HL-60/S4 treated with retinoic acid at 250 ng/mL for 4 days and 3 days (cell line): ENCODE measurements around the gene GPR84.
"Not testable (repeated sequence)": the region's sequence is repeated elsewhere in the genome, so short reads cannot be mapped to it uniquely, and the experiment has no call there.

Experiments
- in situ Hi-C: fragments of 300-500 bp; cut with MboI; formaldehyde crosslinking; loops from 2 replicates; pipeline ENCODE4 v1.7.0; 2022; ENCODE audit warnings: low sequenced_read_pairs

The GPR84 gene

DNA sequence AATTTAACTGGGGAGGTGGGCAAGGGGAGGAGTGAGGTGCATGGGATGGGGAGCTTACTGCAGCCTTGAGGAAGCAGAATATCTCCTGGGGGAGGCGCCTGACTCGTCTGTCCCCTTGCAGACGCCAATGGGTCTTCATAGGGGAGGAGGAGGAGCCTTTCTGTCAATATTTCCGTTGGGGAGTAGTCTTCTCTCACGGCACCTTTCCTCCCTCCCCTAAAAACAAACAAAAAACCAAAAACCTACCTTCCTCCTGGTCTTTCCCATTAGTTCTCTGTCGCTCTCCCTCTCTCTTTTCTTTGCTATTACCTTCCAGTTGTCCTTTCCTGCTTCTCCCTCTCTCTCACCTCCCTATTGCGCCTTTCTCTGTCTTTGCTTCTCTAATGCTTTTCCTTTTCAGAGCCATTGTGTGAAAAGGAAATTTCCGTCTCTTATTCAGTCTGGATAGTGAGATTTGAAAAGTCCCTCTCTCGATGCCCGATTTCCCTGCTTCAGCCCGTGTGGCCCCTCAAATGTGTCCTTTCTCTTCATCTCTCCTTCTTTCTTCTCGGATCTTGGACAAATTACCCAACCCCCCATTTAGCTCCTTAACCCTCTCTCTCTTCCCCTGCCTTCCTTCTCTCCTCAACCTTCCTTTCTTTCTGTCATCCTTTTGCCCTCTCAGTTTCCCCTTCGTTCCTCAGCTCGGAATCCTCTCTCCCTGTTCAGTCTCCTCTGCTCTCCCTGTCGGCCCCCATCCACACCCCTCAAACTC lies 5.9 kb downstream of the GPR84 start:
- in situ Hi-C loops = no loop called here

DNA sequence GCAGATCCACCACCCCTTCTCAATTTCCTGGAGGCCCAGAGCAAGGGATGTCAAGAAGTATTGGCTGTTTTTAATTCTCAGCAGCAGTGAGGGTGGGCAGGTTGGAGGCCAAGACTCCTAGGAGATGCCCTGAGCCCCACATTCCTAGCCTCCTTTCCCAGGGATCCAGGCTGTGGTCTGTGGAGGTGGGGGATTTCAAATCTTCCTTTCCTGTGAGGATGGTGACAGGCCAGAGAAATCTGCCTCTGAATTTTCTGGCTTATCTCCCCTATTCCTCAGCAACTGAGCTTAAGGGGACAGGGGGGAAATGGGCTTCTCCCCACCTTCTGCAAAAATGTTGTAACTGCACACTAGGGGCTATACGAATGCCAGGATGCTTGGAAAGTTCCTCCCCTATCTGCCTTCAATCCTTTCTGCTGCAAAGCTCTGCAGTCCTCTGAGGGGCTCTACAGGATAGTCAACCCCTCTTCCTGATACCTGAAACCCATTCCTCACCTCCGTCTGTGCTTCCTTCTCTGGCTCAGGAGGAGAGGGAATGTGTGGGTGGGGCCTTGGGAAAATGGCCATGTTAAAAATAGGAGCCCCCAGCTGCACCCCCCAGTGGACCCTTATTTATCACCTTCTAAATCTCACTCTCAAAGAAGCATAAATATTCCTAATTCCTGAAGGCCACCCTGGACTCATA lies 6.6 kb downstream of the GPR84 start:
- in situ Hi-C loops = no loop called here

DNA sequence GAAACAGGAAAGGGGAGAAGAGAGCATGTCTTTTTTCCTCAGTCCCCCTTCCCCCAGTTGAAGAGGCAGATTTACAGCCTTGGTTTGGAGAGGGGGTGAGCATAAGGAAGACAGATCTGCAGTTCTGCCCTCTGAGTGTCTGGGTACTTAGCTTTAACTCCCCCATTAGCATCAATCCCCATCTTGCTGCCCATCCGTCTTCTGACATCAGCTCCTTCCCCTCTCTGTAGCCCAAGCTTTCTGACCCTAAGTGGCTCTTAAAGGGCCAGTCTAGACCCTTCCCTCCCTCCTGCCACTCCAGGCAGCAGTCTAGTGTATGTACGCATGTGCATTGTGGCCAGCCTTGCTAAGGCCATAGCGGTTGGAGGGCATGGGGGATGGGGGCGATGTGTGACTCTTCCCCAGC lies 7.3 kb downstream of the GPR84 start:
- in situ Hi-C loops = no loop called here

DNA sequence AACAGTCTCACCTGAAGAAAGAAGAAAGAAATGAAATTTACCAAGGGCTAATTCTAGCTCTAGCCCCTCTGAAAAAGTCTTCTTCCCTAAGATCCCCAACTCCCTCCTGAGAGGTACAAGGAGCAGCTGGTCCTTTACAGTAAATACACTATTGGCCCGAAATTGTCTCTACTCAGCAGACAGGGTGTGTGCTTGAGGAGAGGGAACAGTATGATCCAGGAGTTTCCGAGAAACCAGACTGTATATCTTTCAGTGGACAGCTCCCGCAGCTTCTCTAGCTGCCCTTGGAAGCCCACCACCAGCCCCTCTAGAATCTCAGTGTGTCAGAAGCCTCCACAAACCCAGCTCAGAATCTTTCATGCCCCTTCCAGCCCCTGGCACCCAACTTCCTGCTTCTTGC lies 8.1 kb downstream of the GPR84 start:
- in situ Hi-C loops = no loop called here

GRCh38 chr12:54355104-54355815 lies 9.0 kb downstream of the GPR84 start:
- in situ Hi-C loops = no loop called here

DNA sequence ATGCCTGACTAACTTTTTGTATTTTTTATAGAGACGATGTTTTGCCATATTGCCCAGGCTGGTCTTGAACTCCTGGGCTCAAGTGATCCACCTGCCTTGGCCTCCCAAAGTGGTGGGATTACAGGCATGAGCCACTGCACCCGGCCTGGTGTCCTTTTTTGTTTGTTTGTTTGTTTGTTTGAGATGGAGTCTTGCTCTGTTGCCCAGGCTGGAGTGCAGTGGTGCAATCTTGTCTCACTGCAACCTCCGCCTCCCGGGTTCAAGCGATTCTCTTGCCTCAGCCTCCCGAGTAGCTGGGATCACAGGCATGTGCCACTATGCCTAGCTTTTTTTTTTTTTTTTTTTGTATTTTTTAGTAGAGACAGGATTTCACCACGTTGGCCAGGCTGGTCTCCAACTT lies 10.0 kb downstream of the GPR84 start:
- in situ Hi-C loops = not testable (repeated sequence)

DNA sequence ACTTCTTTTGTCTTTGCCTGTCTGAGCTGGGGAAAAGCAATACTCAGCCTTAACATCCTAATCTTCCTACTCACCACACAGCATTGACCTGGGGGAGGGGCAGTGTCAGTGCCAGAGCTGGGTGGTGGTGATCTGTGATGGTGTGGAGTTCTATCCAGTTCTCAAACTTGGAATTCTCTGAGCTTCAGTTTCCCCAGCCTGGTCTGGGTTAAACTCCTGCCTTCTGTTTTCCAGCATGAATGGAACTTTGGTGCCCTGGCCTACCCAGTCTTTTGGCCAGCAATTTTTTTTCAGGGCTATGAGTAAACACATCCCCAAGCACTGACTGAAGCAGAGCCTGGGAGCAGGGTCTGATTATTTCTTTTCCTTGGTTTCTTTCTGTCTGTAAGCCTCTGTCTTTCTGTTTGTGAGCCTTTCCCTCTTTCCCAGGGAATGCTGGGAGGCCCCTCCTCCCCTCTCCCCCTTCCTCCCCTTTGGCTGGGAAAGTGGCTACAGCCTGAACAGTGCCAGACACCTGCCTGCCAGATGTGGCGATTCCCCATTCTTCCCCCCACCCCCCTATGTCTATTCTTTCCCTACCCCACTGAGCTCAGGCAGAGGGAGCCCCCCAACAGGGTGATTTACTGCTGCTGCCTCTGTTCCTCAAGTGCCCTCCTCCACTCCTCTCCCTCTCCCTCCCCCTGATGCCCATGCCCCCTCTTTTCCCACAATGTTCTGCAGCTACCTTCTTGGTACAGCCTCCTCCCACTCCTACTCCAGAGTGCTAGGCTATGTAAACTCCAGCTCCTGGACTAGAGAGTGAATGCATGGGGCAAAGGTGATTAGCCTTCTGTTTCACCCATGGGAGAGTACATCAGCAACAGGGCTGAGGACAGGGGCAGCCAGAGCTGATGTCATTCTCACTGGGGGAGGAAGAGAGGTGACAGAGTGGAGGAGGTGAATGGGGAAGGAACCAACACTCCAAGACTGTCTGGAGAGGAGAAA lies 11.1 kb downstream of the GPR84 start:
- in situ Hi-C loops = no loop called here

GRCh38 chr12:54352022-54352531 lies 12.2 kb downstream of the GPR84 start:
- in situ Hi-C loops = no loop called here

GRCh38 chr12:54351341-54351740 lies 12.9 kb downstream of the GPR84 start:
- in situ Hi-C loops = no loop called here

- in situ Hi-C loops = no loop called here
These were observed 13.5 kb downstream of the GPR84 start for GRCh38 chr12:54350743-54351142.

DNA sequence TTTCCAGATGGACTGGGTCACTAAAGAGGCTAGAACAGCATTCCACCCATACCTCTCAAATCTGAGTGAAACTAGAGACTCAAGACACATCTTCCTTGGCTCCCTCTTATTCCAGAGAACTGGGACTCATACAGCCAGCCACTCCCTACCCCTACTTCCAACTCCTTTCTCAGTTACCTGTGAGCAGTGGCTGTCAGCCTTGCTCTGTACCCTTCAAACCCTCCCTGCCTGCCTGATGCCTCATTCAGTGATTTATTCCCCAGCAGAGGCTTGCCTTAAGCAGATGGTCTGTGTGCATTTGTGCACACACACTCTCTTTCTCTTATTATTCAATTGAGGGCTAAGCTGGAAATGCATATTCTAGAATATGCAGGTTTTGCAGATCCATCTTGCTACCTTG lies 14.6 kb downstream of the GPR84 start:
- in situ Hi-C loops = no loop called here

- in situ Hi-C loops = no loop called here
These were observed 15.2 kb downstream of the GPR84 start for GRCh38 chr12:54349036-54349435.

DNA sequence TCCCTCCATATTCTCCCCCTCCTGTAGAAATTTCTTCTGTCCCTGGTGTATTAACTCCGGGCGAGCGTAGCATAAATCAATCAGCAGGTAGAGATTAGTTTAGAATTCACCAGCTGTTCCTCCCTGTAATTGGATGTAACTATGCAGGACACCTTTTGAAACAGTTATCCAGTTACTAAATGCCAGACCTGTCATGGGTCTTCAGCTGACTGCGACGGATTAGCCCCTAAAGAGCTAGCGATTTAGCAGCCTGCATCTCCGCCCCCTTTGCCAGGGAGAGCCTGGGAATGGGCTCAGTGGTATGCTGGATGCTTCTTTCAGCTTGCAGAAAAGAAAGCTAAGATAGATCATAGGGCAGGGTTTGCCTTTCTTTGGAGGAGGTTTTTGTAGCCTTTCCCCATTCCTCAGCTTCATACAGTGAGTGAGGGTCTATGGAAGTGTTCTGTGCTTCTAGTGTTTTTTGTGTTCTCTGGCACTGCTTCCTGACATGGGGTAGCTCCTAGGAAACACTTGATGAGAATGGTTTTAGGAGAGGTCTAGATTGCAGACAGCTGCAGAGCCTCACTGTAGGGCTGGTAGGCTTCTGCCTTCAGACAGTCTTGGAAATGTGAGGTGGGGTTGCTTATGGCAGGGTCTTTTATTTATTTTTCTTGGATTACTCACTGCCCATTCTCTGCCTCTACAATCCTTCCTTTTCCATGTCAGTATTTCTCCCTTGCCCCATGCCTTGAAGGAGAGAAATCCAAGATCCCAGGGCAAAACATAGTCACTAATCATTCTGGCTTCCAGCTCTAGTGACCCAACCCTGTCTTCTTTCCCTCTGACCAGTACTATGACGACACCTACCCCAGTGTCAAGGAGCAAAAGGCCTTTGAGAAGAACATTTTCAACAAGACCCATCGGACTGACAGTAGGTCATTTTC lies 22.6 kb downstream of the GPR84 start:
- in situ Hi-C loops = no loop called here

GRCh38 chr12:54340846-54341245 lies 23.4 kb downstream of the GPR84 start:
- in situ Hi-C loops = no loop called here

DNA sequence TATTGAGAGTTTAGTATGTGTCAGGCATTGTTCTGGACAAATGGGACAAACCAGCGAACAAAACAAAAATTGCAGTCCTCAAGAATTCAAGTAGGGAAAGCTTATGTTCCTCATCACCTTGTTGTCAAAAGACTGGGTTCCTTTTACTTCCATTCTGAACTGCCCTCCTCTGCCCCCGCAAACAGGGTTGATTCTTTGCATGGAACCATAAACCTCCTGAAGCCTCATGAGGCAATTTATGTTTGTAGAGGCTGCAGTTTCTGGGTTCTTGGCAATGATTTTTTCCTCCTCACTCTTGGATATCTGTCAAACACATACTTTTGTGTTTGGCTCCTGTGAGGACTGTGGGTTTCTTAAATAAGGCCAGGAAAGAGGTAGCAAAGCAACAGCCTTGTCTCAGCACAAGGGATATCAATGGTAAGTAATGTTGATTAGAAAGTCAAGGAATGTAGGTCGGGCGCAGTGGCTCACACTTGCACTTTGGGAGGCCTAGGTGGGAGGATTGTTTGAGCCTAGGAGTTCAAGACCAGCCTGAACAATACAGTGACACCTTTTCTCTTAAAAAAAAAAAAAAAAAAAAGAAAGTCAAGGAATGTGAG lies 25.5 kb downstream of the GPR84 start:
- in situ Hi-C loops = no loop called here

GRCh38 chr12:54337854-54338650 lies 26.2 kb downstream of the GPR84 start:
- in situ Hi-C loops = no loop called here

DNA sequence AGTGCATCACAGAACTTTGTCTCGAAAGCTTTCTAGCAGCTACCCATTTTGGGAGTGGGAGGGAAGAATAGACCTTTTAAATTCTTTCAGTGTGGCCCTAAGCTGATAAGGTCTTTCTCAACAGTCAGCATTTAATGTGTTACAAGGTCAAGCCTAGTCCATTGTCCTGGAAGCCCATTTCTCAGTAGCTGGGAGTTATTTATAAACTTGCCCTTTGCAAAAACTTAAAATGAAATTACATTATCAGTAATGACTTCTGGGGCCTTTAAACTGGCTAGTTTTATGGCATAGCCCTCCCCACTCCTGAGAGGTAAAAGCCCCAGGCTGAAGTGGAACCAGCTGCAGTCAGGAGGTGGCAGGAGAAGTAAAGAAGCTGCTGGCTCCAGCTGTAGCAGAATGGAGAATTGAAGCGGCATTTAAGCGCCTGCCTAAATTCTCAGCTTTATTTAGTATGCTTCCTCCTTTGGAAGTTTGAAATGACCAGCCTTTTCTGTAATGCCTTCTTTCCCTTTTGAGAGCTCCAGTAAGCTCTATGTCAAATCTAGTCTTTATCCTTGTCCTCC lies 26.9 kb downstream of the GPR84 start:
- in situ Hi-C loops = no loop called here

DNA sequence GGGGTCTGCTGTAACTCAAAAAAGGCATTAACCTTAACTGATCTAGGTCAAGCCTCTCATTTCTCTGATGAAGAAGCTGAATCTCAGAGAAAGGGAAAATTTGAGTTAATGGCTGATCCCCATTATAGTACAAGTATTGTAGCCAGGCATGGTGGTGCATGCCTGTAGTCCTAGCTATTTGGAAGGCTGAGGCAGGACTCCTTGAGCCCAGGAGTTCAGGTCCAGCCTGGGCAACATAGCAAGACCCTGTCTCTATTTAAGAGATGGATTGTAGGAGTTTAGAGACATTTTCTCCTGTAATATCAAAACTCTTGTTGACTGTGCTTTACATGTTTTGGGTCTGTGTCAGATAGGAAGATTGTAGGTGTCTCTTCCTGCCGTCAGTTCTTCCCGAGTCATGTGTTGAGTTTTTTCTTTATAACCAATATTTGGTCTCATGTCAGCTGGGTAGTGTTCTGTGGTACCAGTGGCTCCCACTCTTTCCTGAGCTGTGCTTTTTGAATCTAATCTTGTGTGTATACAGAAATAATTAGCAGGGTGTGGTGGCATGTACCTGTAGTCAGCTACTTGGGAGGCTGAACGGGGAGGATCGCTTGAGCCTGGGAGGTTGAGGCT lies 30.8 kb downstream of the GPR84 start:
- in situ Hi-C loops = no loop called here
